Activated naive CD8-positive, alpha-beta T cell (primary cell): Measurements from ENCODE around the gene NKIRAS1.
"Not testable (repeated sequence)": the region's sequence is repeated elsewhere in the genome, so short reads cannot be mapped to it uniquely, and the experiment has no call there.

Experiments
- H3K27ac Mint-ChIP-seq: one replicate; pipeline ENCODE4 v1.8.0; 2021; ENCODE audit warnings: mixed read lengths
- H3K27me3 Mint-ChIP-seq: one replicate; pipeline ENCODE4 v1.8.0; 2021; ENCODE audit warnings: mixed read lengths
- H3K36me3 Mint-ChIP-seq: one replicate; pipeline ENCODE4 v1.8.0; 2021; ENCODE audit warnings: mixed read lengths
- H3K4me1 Mint-ChIP-seq: one replicate; pipeline ENCODE4 v1.8.0; 2021; ENCODE audit warnings: low read depth, mixed read lengths
- H3K4me3 Mint-ChIP-seq: one replicate; pipeline ENCODE4 v1.8.0; 2021; ENCODE audit warnings: mild to moderate bottlenecking, mixed read lengths
- H3K9me3 Mint-ChIP-seq: one replicate; pipeline ENCODE4 v1.8.0; 2021; ENCODE audit warnings: low read depth, mixed read lengths

Gene NKIRAS1

GRCh38 chr3:23875113-23875725, 41.6 kb downstream of the NKIRAS1 start:
- Mint-ChIP-seq H3K4me1 (peaks cover 24% of the 10 kb centered on the region), H3K27me3 (no peaks in the 10 kb centered on the region), H3K36me3 (no peaks in the 10 kb centered on the region), H3K4me3 (no peak overlapping the region), H3K9me3 (no peaks in the 10 kb centered on the region), H3K27ac (no peak overlapping the region)

- no peaks in the 10 kb centered on the region for H3K36me3 Mint-ChIP-seq
- no peaks in the 10 kb centered on the region for H3K9me3 Mint-ChIP-seq
- H3K27ac Mint-ChIP-seq = no peak overlapping the region
- peaks cover 23% of the 10 kb centered on the region for H3K4me1 Mint-ChIP-seq
- H3K27me3 Mint-ChIP-seq = no peaks in the 10 kb centered on the region
- no peak overlapping the region for H3K4me3 Mint-ChIP-seq
Measured at GRCh38 chr3:23874359-23875112, 42.3 kb downstream of the NKIRAS1 start.

GRCh38 chr3:23873941-23874340, 42.8 kb downstream of the NKIRAS1 start:
- no peaks in the 10 kb centered on the region for H3K9me3 Mint-ChIP-seq
- peaks cover 18% of the 10 kb centered on the region for H3K4me1 Mint-ChIP-seq
- H3K36me3 Mint-ChIP-seq = no peaks in the 10 kb centered on the region
- H3K27ac Mint-ChIP-seq = no peak overlapping the region
- H3K27me3 Mint-ChIP-seq = no peaks in the 10 kb centered on the region
- no peak overlapping the region for H3K4me3 Mint-ChIP-seq

GRCh38 chr3:23872330-23872729, 44.5 kb downstream of the NKIRAS1 start:
- Mint-ChIP-seq H3K27me3 (no peaks in the 10 kb centered on the region), H3K4me3 (no peak overlapping the region), H3K4me1 (peaks cover 20% of the 10 kb centered on the region), H3K36me3 (no peaks in the 10 kb centered on the region), H3K27ac (no peak overlapping the region), H3K9me3 (no peaks in the 10 kb centered on the region)

GRCh38 chr3:23871361-23871760, 45.4 kb downstream of the NKIRAS1 start:
- H3K27ac Mint-ChIP-seq, H3K27me3 Mint-ChIP-seq, H3K36me3 Mint-ChIP-seq, H3K9me3 Mint-ChIP-seq, H3K4me3 Mint-ChIP-seq: not testable (repeated sequence)
- peaks cover 17% of the 10 kb centered on the region for H3K4me1 Mint-ChIP-seq

GRCh38 chr3:23870663-23871043, 46.1 kb downstream of the NKIRAS1 start:
- not testable (repeated sequence) for H3K27me3 Mint-ChIP-seq, H3K4me3 Mint-ChIP-seq, H3K36me3 Mint-ChIP-seq, H3K9me3 Mint-ChIP-seq, H3K27ac Mint-ChIP-seq
- H3K4me1 Mint-ChIP-seq = peaks cover 18% of the 10 kb centered on the region

GRCh38 chr3:23869977-23870662, 46.7 kb downstream of the NKIRAS1 start:
- Mint-ChIP-seq H3K4me1 (peaks cover 16% of the 10 kb centered on the region), H3K4me3 (no peak overlapping the region), H3K9me3 (no peaks in the 10 kb centered on the region), H3K27ac (no peak overlapping the region), H3K36me3 (no peaks in the 10 kb centered on the region), H3K27me3 (no peaks in the 10 kb centered on the region)

GRCh38 chr3:23867838-23868237, 49.0 kb downstream of the NKIRAS1 start:
- Mint-ChIP-seq H3K27ac (no peak overlapping the region), H3K4me1 (peaks cover 28% of the 10 kb centered on the region), H3K4me3 (no peak overlapping the region), H3K27me3 (no peaks in the 10 kb centered on the region), H3K36me3 (no peaks in the 10 kb centered on the region), H3K9me3 (no peaks in the 10 kb centered on the region)

- H3K27ac Mint-ChIP-seq = no peak overlapping the region
- H3K4me3 Mint-ChIP-seq = no peak overlapping the region
- no peaks in the 10 kb centered on the region for H3K27me3 Mint-ChIP-seq
- H3K9me3 Mint-ChIP-seq = no peaks in the 10 kb centered on the region
- peaks cover 29% of the 10 kb centered on the region for H3K4me1 Mint-ChIP-seq
- no peaks in the 10 kb centered on the region for H3K36me3 Mint-ChIP-seq
Measured at GRCh38 chr3:23867400-23867799, 49.4 kb downstream of the NKIRAS1 start.

GRCh38 chr3:23865595-23866396, 51.0 kb downstream of the NKIRAS1 start:
- Mint-ChIP-seq H3K4me1 (peaks cover 37% of the 10 kb centered on the region), H3K9me3 (no peaks in the 10 kb centered on the region), H3K4me3 (no peak overlapping the region), H3K27me3 (no peaks in the 10 kb centered on the region), H3K27ac (no peak overlapping the region), H3K36me3 (peaks cover 4% of the 10 kb centered on the region)

- no peaks in the 10 kb centered on the region for H3K27me3 Mint-ChIP-seq
- no peak overlapping the region for H3K4me3 Mint-ChIP-seq
- H3K27ac Mint-ChIP-seq = no peak overlapping the region
- peaks cover 4% of the 10 kb centered on the region for H3K36me3 Mint-ChIP-seq
- no peaks in the 10 kb centered on the region for H3K9me3 Mint-ChIP-seq
- H3K4me1 Mint-ChIP-seq = peaks cover 40% of the 10 kb centered on the region
Measured at GRCh38 chr3:23864931-23865330, 51.9 kb downstream of the NKIRAS1 start.

- no peak overlapping the region for H3K27ac Mint-ChIP-seq
- H3K4me1 Mint-ChIP-seq = peaks cover 53% of the 10 kb centered on the region
- H3K36me3 Mint-ChIP-seq = peaks cover 4% of the 10 kb centered on the region
Measured at GRCh38 chr3:23863060-23863459, 53.7 kb downstream of the NKIRAS1 start.

GRCh38 chr3:23861689-23862088, 55.1 kb downstream of the NKIRAS1 start:
- no peak overlapping the region for H3K4me3 Mint-ChIP-seq
- peaks cover 61% of the 10 kb centered on the region for H3K4me1 Mint-ChIP-seq
- no peaks in the 10 kb centered on the region for H3K27me3 Mint-ChIP-seq
- H3K36me3 Mint-ChIP-seq = peaks cover 4% of the 10 kb centered on the region
- no peak overlapping the region for H3K27ac Mint-ChIP-seq
- no peaks in the 10 kb centered on the region for H3K9me3 Mint-ChIP-seq

More at GRCh38 chr3:23863060-23863459, 53.7 kb downstream of the NKIRAS1 start:
- H3K9me3 Mint-ChIP-seq = no peaks in the 10 kb centered on the region
- no peaks in the 10 kb centered on the region for H3K27me3 Mint-ChIP-seq
- no peak overlapping the region for H3K4me3 Mint-ChIP-seq

GRCh38 chr3:23859839-23860382, 56.9 kb downstream of the NKIRAS1 start:
- Mint-ChIP-seq H3K4me3 (no peak overlapping the region), H3K27me3 (no peaks in the 10 kb centered on the region), H3K9me3 (no peaks in the 10 kb centered on the region), H3K4me1 (peaks cover 58% of the 10 kb centered on the region), H3K36me3 (peaks cover 4% of the 10 kb centered on the region), H3K27ac (no peak overlapping the region)
